ENCODE measurements around the gene ST3GAL3.

DNA sequence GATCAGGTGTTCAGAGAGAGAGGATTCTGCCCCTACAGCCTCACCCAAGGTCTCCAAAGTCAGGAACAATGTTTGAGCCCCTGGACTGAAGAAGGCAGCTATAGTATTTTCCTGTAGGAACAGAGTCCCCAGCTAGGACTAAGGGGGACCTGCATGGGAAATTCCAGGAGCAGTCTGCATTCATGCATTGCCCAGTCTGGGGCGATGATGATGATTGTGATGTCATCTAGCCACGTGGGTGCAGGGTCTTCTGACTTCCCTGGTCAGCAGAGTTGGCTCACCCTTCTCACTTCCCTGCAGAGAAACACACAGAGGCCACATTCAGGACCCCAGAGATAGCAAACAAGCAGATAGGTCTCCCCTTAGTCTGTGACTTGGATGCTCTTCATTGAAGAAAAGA is 169.8 kb downstream of the ST3GAL3 start:
- TF ChIP-seq EHMT2 (IDR thresholded peaks at IDR 0.05; ENCODE audit: low read depth) (no peak), CHD2 (IDR thresholded peaks at IDR 0.05; ENCODE audit: low read length, partially characterized antibody) (no peak), EP300 (IDR thresholded peaks at IDR 0.05) (no peak)
- TF ChIP-seq, protein P1, sequence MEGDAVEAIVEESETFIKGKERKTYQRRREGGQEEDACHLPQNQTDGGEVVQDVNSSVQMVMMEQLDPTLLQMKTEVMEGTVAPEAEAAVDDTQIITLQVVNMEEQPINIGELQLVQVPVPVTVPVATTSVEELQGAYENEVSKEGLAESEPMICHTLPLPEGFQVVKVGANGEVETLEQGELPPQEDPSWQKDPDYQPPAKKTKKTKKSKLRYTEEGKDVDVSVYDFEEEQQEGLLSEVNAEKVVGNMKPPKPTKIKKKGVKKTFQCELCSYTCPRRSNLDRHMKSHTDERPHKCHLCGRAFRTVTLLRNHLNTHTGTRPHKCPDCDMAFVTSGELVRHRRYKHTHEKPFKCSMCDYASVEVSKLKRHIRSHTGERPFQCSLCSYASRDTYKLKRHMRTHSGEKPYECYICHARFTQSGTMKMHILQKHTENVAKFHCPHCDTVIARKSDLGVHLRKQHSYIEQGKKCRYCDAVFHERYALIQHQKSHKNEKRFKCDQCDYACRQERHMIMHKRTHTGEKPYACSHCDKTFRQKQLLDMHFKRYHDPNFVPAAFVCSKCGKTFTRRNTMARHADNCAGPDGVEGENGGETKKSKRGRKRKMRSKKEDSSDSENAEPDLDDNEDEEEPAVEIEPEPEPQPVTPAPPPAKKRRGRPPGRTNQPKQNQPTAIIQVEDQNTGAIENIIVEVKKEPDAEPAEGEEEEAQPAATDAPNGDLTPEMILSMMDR (IDR thresholded peaks at IDR 0.05), result no peak
- TF ChIP-seq, protein P2, sequence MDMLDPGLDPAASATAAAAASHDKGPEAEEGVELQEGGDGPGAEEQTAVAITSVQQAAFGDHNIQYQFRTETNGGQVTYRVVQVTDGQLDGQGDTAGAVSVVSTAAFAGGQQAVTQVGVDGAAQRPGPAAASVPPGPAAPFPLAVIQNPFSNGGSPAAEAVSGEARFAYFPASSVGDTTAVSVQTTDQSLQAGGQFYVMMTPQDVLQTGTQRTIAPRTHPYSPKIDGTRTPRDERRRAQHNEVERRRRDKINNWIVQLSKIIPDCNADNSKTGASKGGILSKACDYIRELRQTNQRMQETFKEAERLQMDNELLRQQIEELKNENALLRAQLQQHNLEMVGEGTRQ (IDR thresholded peaks at IDR 0.05), result no peak
